ENCODE results near the gene GLIS2.

Gene GLIS2

DNA sequence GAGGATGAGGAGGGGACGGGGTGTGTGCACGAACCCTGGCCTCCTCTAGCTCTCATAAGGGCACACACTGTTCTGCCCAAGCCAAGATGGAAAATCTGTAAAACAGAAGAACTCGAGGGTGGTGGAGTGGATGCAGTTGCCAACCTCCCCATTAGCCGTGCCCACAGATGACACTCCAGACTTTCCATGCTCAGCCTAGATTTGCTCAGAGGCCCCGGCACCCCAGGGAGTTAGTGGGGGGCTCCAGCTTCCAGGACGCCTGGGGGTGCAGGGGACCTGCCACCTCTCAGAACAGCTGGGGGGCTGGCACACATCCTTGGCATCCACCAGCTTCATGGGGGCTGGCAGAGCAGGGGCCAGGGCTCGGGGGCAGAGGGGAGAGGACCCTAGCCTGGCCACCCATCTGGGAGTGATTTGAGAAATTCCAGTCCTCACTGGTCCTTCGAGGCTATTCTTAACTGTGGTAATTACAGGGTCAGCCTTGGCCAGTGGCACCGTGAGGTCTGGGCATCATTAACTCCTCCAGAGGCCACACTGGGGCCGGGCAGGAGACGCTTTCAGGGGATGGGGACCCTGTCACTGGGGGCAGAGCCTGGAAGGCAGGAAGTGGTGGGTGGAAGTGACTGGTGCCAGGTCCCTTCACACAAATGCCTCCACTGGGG lies 70.1 kb downstream of the GLIS2 start:
- no peak for DNase-seq

DNA sequence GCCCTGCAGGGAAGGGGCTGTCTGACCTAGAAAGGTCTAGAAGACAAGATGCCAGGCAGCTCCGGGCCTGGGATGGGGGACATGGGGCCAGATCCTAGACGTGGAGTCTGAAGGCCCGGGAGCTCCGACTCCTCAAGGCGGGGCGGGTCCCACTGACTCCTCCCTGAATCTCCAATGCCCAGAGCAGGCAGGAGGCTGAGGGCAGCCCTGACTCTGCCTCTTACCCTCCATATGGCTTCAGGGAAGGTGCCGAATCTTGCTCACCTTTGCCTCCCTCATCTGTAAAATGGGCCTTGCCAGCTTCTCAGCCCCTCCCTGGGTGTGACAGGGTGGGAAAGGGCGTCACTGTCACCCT lies 70.6 kb downstream of the GLIS2 start:
- no peak for DNase-seq

DNA sequence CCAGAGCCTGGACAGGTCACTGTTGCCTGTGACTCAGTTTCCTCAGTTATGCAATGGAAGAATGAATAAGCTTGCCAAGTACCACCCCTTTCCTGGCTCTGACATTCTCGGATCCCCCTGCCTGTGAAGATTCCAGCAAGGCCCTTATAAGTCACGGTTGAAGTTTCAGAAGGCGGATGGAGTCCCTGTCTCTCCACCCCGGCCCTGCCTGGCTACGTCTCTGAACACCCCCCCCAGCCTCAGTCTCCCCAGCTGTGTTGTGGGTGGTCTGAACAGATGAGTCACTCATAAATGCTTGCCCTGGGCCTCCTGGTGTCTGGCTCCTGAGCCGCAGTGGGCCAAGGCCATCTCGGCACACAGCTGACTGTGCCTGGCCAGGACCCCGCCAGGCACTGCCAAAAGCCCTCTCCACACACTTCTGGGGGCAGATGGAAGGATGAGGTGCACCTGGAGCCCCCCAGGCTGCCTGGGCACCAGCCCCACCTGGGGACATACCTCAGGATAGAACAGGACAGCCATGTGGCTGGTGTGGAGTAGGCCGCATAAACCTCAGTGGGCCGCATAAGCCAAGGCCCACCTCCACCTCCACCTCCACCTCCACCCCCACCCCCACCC lies 71.2 kb downstream of the GLIS2 start:
- DNase-seq, result no peak

DNA sequence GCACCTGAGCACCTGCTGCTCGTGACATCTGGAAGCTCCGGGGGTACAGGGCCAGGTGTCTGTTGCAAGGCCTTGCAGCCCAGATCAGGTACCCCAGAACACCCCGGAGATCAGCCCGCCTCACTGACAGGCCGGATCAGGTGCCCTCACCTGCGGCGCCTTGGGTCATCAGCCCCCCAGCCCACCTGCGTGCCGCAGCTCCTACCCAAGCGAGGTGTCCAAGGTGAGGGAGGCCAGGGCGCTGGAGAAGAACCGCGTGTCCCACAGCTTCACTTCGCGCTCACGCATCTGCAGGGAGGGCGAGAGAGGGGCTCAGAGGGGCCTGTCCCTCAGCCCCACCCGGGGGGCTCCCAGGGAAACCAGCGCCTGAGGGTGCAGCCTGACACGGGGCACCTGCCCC lies 71.9 kb downstream of the GLIS2 start:
- DNase-seq, result no peak

DNA sequence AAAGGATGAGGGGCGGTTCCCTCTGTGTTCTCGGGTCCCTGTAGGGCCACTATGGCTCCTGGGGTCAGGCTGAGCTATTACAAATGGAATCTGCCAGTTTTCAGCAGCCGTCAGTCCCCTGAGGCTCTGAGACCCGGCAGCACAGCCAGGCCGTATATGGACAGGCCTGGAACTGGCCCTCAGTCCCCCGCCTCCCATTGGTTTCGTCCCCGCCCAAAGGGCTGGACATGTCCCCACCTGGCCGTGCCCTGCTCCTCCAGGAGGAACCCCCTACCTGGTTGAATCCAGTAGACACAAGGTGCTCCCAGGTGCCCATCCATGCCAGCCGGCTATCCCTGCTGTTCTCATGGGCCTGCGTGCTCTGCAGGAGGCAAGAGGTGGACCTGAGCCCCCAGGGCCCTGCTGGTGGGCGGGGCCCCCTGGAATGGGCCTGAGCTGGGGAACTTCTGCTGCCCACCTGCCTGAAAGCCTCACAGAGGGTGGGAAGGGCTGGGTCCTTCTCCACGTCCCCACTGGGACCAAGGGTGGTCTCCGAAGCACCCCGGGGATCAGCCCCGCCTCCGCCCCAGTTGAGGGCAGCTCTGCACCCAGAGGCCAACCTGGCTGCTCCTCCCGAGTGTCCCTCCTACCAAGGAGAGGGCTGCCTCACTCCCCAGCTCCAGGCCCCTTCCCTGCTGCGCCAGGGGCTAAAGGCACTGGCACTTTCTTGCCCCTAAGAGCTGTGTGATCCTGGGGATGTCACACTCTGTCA lies 72.6 kb downstream of the GLIS2 start:
- no peak for DNase-seq
